NB4 (cell line): ENCODE results near the gene RYR2.

Experiments
- CTCF ChIP-seq: IDR thresholded peaks from one replicate; pipeline ENCODE4 v1.5.1; 2012; ENCODE audit warnings: low read depth, low read length
- POLR2A ChIP-seq: IDR thresholded peaks from 2 replicates; pipeline ENCODE4 v1.6.1; 2011; ENCODE audit warnings: mild to moderate bottlenecking; ENCODE audit not compliant: insufficient read length; ENCODE audit errors: extremely low read depth

GRCh38 chr1:237324226-237324625, 282.2 kb downstream of the RYR2 start:
- TF ChIP-seq POLR2A (no peak), CTCF (no peak)
